Vagina (tissue), 2 donors: ENCODE results near the gene FOXA1. TPM values are rescaled to one million over a fixed set of nuclear protein-coding genes. Genes with fewer than 3 reads are reported as not detected.

ENCODE experiments used
- DNase-seq, 2 donors: peaks; one replicate each; pipeline ENCODE4 v3.0.0-alpha.2; 2017; ENCODE audit errors: extremely low spot score in 2 of 2
- H3K27ac ChIP-seq: fragments of 200-600 bp; sonication (generic); one replicate; pipeline ENCODE4 v1.5.1; 2019
- H3K27me3 ChIP-seq: fragments of 200-600 bp; sonication (generic); one replicate; pipeline ENCODE4 v1.5.1; 2019
- H3K36me3 ChIP-seq, 2 donors: fragments of 200-600 bp; sonication (generic); one replicate each; pipeline ENCODE4 v1.5.1; 2017 to 2019
- H3K4me1 ChIP-seq: fragments of 200-600 bp; sonication (generic); one replicate; pipeline ENCODE4 v1.5.1; 2019
- H3K4me3 ChIP-seq, 2 donors: fragments of 200-600 bp; sonication (generic); 1 replicate in 1 of 2; 2 replicates in 1 of 2; pipeline ENCODE4 v1.5.1; 2016 to 2019
- H3K9me3 ChIP-seq: fragments of 200-600 bp; sonication (generic); one replicate; pipeline ENCODE4 v1.5.1; 2019
- CTCF ChIP-seq, 3 experiments: fragments of 450-650 bp in 2 of 3; fragments of 200-600 bp in 1 of 3; sonication (generic) in 1 of 3; IDR thresholded peaks; one replicate each; pipeline ENCODE4 v1.5.1; 2017 to 2019; ENCODE audit warnings: antibody characterized with exemption in 3 of 3, mild to moderate bottlenecking in 2 of 3, moderate library complexity in 2 of 3
- POLR2A ChIP-seq, 2 donors: fragments of 450-650 bp; IDR thresholded peaks; one replicate each; pipeline ENCODE4 v1.6.1; 2017; ENCODE audit warnings: antibody characterized with exemption in 2 of 2, mild to moderate bottlenecking in 2 of 2, moderate library complexity in 2 of 2
- POLR2AphosphoS5 ChIP-seq, 2 donors: sonication (generic); formaldehyde crosslinking; IDR thresholded peaks; one replicate each; pipeline ENCODE4 v1.9.0; 2017; ENCODE audit warnings: antibody characterized with exemption in 2 of 2, mild to moderate bottlenecking in 2 of 2, low read depth in 1 of 2; ENCODE audit not compliant: insufficient read depth in 1 of 2
- intact Hi-C: fragments of 100-400 bp; cut with DNase I; formaldehyde crosslinking; loops from one replicate; pipeline ENCODE4 v1.15.1; 2023
- total RNA-seq: library from RNA; depleted of rRNA; stranded (reverse); fragments of >200 nt; gene quantifications from one replicate; pipeline ENCODE4 v1.2.3, GENCODE V29; 2016

Gene FOXA1
- total RNA-seq, 1 donor from 2014 or later: 11.5 TPM

- intact Hi-C loops: no loop called here
- DNase-seq: no peak
These were observed 42.3 kb upstream of the FOXA1 start for GRCh38 chr14:37637341-37637740.

GRCh38 chr14:37625597-37626595, 30.8 kb upstream of the FOXA1 start:
- Histone ChIP-seq H3K27ac (no peak overlapping the region), H3K36me3 (no peaks in the 10 kb centered on the region), H3K9me3 (no peaks in the 10 kb centered on the region), H3K4me1 (peaks cover 8% of the 10 kb centered on the region), H3K4me3 (no peak overlapping the region), H3K27me3 (no peaks in the 10 kb centered on the region)
- TF ChIP-seq CTCF (IDR thresholded peaks at IDR 0.05): no peak
- no peak for TF ChIP-seq POLR2A (IDR thresholded peaks at IDR 0.05)
- no peak for TF ChIP-seq POLR2AphosphoS5 (IDR thresholded peaks at IDR 0.05; ENCODE audit: insufficient read depth in 1 of 2, low read depth in 1 of 2)
- intact Hi-C loops: no loop called here
- no peak for DNase-seq

More at GRCh38 chr14:37637341-37637740, 42.3 kb upstream of the FOXA1 start:
- no peak overlapping the region for H3K27ac ChIP-seq
- H3K27me3 ChIP-seq: no peaks in the 10 kb centered on the region
- no peaks in the 10 kb centered on the region for H3K9me3 ChIP-seq
- H3K4me3 ChIP-seq: no peak overlapping the region
- H3K4me1 ChIP-seq: no peaks in the 10 kb centered on the region
- TF ChIP-seq CTCF (IDR thresholded peaks at IDR 0.05): no peak
- no peak for TF ChIP-seq POLR2A (IDR thresholded peaks at IDR 0.05)
- TF ChIP-seq POLR2AphosphoS5 (IDR thresholded peaks at IDR 0.05; ENCODE audit: insufficient read depth in 1 of 2, low read depth in 1 of 2): no peak
- H3K36me3 ChIP-seq: no peaks in the 10 kb centered on the region

GRCh38 chr14:37623971-37624370, 28.9 kb upstream of the FOXA1 start:
- Histone ChIP-seq H3K36me3 (no peaks in the 10 kb centered on the region), H3K4me1 (peaks cover 8% of the 10 kb centered on the region), H3K27me3 (no peaks in the 10 kb centered on the region), H3K27ac (no peak overlapping the region), H3K4me3 (no peak overlapping the region), H3K9me3 (no peaks in the 10 kb centered on the region)
- TF ChIP-seq CTCF (IDR thresholded peaks at IDR 0.05): no peak
- TF ChIP-seq POLR2A (IDR thresholded peaks at IDR 0.05): no peak
- no peak for TF ChIP-seq POLR2AphosphoS5 (IDR thresholded peaks at IDR 0.05; ENCODE audit: insufficient read depth in 1 of 2, low read depth in 1 of 2)
- intact Hi-C loops: no loop called here
- DNase-seq: no peak

- no peak for DNase-seq
- Histone ChIP-seq H3K4me1 (peaks cover 8% of the 10 kb centered on the region), H3K27me3 (no peaks in the 10 kb centered on the region), H3K36me3 (no peaks in the 10 kb centered on the region), H3K9me3 (no peaks in the 10 kb centered on the region), H3K4me3 (no peak overlapping the region), H3K27ac (no peak overlapping the region)
- intact Hi-C loops: no loop called here
- TF ChIP-seq POLR2A (IDR thresholded peaks at IDR 0.05) (no peak), CTCF (IDR thresholded peaks at IDR 0.05) (no peak), POLR2AphosphoS5 (IDR thresholded peaks at IDR 0.05; ENCODE audit: insufficient read depth in 1 of 2, low read depth in 1 of 2) (no peak)
These were observed 28.4 kb upstream of the FOXA1 start for GRCh38 chr14:37623426-37623951.
